Esophagus muscularis mucosa (tissue), 4 donors: ENCODE results near the gene SUGT1.

Source experiments
- CTCF ChIP-seq, 3 experiments: fragments of 200-600 bp in 2 of 3; fragments of 450-650 bp in 1 of 3; sonication (generic) in 2 of 3; IDR thresholded peaks; one replicate each; pipeline ENCODE4 v1.5.1; 2017 to 2019; ENCODE audit warnings: antibody characterized with exemption in 3 of 3, mild to moderate bottlenecking in 2 of 3, moderate library complexity in 1 of 3
- EP300 ChIP-seq: sonication (generic); formaldehyde crosslinking; IDR thresholded peaks from one replicate; pipeline ENCODE4 v1.6.1; 2017; ENCODE audit warnings: antibody characterized with exemption
- POLR2A ChIP-seq: fragments of 450-650 bp; IDR thresholded peaks from one replicate; pipeline ENCODE4 v1.6.1; 2017; ENCODE audit warnings: antibody characterized with exemption, moderate library complexity, mild to moderate bottlenecking, low read depth
- POLR2AphosphoS5 ChIP-seq, 2 donors: sonication (generic); formaldehyde crosslinking; IDR thresholded peaks; one replicate each; pipeline ENCODE4 v1.6.1; 2017; ENCODE audit warnings: antibody characterized with exemption in 2 of 2

- TF ChIP-seq CTCF (IDR thresholded peaks at IDR 0.05): no peak
- no peak for TF ChIP-seq POLR2A
- TF ChIP-seq POLR2AphosphoS5 (IDR thresholded peaks at IDR 0.05): no peak
- TF ChIP-seq EP300: no peak
Measured at GRCh38 chr13:52670726-52671125, 18.1 kb downstream of the SUGT1 start.
